Transverse colon (tissue), 3 donors: Measurements from ENCODE around the gene LRP8.

Source experiments
- POLR2A ChIP-seq: fragments of 450-650 bp; IDR thresholded peaks from one replicate; pipeline ENCODE4 v1.6.1; 2016; ENCODE audit warnings: antibody characterized with exemption, mild to moderate bottlenecking, moderate library complexity
- POLR2AphosphoS5 ChIP-seq, 3 donors: sonication (generic); formaldehyde crosslinking; IDR thresholded peaks; one replicate each; pipeline ENCODE4 v1.6.1; 2016; ENCODE audit warnings: antibody characterized with exemption in 3 of 3

- TF ChIP-seq POLR2A (no peak), POLR2AphosphoS5 (IDR thresholded peaks at IDR 0.05) (no peak)
Measured at GRCh38 chr1:53285969-53286760, 41.7 kb downstream of the LRP8 start.
